ENCODE results near the gene TTC8.
"Not testable (repeated sequence)": the region's sequence is repeated elsewhere in the genome, so short reads cannot be mapped to it uniquely, and the experiment has no call there.

Gene TTC8

GRCh38 chr14:88824314-88825077, at the start of gene TTC8:
Gene TTC8, plus strand, starts transcription at chr14:88824651. Its CDS starts 57 bp downstream, at chr14:88824708.
- ATAC-seq (replicated peaks; ENCODE audit: extremely low read depth, poor library complexity, severe bottlenecking) (peak; percentile 96), DNase-seq (ENCODE audit: low spot score in 2 of 2) (peak; percentile 80 to 81)
- Mint-ChIP-seq H3K27ac (ENCODE audit: low read depth) (peak within 1 kb of the TSS; percentile 96), H3K9me3 (no peaks in the 10 kb centered on the region), H3K4me1 (peaks cover 9% of the 10 kb centered on the region), H3K4me3 (peak within 1 kb of the TSS; percentile 81), H3K27me3 (peaks cover 18% of the 10 kb centered on the region), H3K36me3 (ENCODE audit: insufficient read depth) (peaks cover 3% of the 10 kb centered on the region)

GRCh38 chr14:88775532-88775931, 48.9 kb upstream of the TTC8 start:
- Mint-ChIP-seq H3K27ac (ENCODE audit: low read depth) (no peak overlapping the region), H3K36me3 (ENCODE audit: insufficient read depth) (no peaks in the 10 kb centered on the region), H3K9me3 (no peaks in the 10 kb centered on the region), H3K27me3 (peaks cover 9% of the 10 kb centered on the region), H3K4me1 (no peaks in the 10 kb centered on the region), H3K4me3 (no peak overlapping the region)
- DNase-seq (ENCODE audit: low spot score in 2 of 2) (no peak), ATAC-seq (replicated peaks; ENCODE audit: extremely low read depth, poor library complexity, severe bottlenecking) (no peak)

GRCh38 chr14:88785911-88786310, 38.5 kb upstream of the TTC8 start:
- peaks cover 31% of the 10 kb centered on the region for H3K27me3 Mint-ChIP-seq
- H3K4me3 Mint-ChIP-seq: no peak overlapping the region
- H3K4me1 Mint-ChIP-seq: peaks cover 3% of the 10 kb centered on the region
- peaks cover 12% of the 10 kb centered on the region for H3K9me3 Mint-ChIP-seq
- DNase-seq (ENCODE audit: low spot score in 2 of 2) (no peak), ATAC-seq (replicated peaks; ENCODE audit: extremely low read depth, poor library complexity, severe bottlenecking) (no peak)
- H3K27ac Mint-ChIP-seq (ENCODE audit: low read depth): no peak overlapping the region
- no peaks in the 10 kb centered on the region for H3K36me3 Mint-ChIP-seq (ENCODE audit: insufficient read depth)

- ATAC-seq (replicated peaks; ENCODE audit: extremely low read depth, poor library complexity, severe bottlenecking): no peak
- H3K27ac Mint-ChIP-seq (ENCODE audit: low read depth): no peak overlapping the region
- no peak for DNase-seq (ENCODE audit: low spot score in 2 of 2)
- peaks cover 29% of the 10 kb centered on the region for H3K27me3 Mint-ChIP-seq
- H3K36me3 Mint-ChIP-seq (ENCODE audit: insufficient read depth): peaks cover 1% of the 10 kb centered on the region
- peaks cover 12% of the 10 kb centered on the region for H3K9me3 Mint-ChIP-seq
- peaks cover 11% of the 10 kb centered on the region for H3K4me1 Mint-ChIP-seq
- H3K4me3 Mint-ChIP-seq: no peak overlapping the region
Measured at GRCh38 chr14:88786715-88787114, 37.7 kb upstream of the TTC8 start.

GRCh38 chr14:88789573-88789972, 34.9 kb upstream of the TTC8 start:
- H3K4me3 Mint-ChIP-seq; H3K27me3 Mint-ChIP-seq; H3K9me3 Mint-ChIP-seq; H3K27ac Mint-ChIP-seq (ENCODE audit: low read depth); H3K36me3 Mint-ChIP-seq (ENCODE audit: insufficient read depth); DNase-seq (ENCODE audit: low spot score in 2 of 2); ATAC-seq (replicated peaks; ENCODE audit: extremely low read depth, poor library complexity, severe bottlenecking): not testable (repeated sequence)
- H3K4me1 Mint-ChIP-seq: peaks cover 14% of the 10 kb centered on the region

- peak overlapping the region; percentile 83 for H3K4me3 Mint-ChIP-seq
- H3K27me3 Mint-ChIP-seq: no peaks in the 10 kb centered on the region
- H3K27ac Mint-ChIP-seq (ENCODE audit: low read depth): no peak overlapping the region
- H3K36me3 Mint-ChIP-seq (ENCODE audit: insufficient read depth): peaks cover 7% of the 10 kb centered on the region
- DNase-seq (ENCODE audit: low spot score in 2 of 2) (no peak), ATAC-seq (replicated peaks; ENCODE audit: extremely low read depth, poor library complexity, severe bottlenecking) (no peak)
- peaks cover 14% of the 10 kb centered on the region for H3K4me1 Mint-ChIP-seq
- H3K9me3 Mint-ChIP-seq: no peaks in the 10 kb centered on the region
Measured at GRCh38 chr14:88790501-88791251, 33.8 kb upstream of the TTC8 start.

GRCh38 chr14:88791252-88791621, 33.2 kb upstream of the TTC8 start:
- no peak overlapping the region for H3K27ac Mint-ChIP-seq (ENCODE audit: low read depth)
- H3K4me3 Mint-ChIP-seq: peak overlapping the region; percentile 83
- no peaks in the 10 kb centered on the region for H3K9me3 Mint-ChIP-seq
- ATAC-seq (replicated peaks; ENCODE audit: extremely low read depth, poor library complexity, severe bottlenecking) (no peak), DNase-seq (ENCODE audit: low spot score in 2 of 2) (no peak)
- peaks cover 14% of the 10 kb centered on the region for H3K4me1 Mint-ChIP-seq
- H3K36me3 Mint-ChIP-seq (ENCODE audit: insufficient read depth): peaks cover 7% of the 10 kb centered on the region
- H3K27me3 Mint-ChIP-seq: no peaks in the 10 kb centered on the region

GRCh38 chr14:88791629-88792472, 32.6 kb upstream of the TTC8 start:
- Mint-ChIP-seq H3K9me3 (no peaks in the 10 kb centered on the region), H3K27ac (ENCODE audit: low read depth) (peak overlapping the region; percentile 65), H3K36me3 (ENCODE audit: insufficient read depth) (peaks cover 7% of the 10 kb centered on the region), H3K4me1 (peaks cover 14% of the 10 kb centered on the region), H3K27me3 (no peaks in the 10 kb centered on the region), H3K4me3 (peak overlapping the region; percentile 83)
- DNase-seq (ENCODE audit: low spot score in 2 of 2) (peak; percentile 11 to 19), ATAC-seq (replicated peaks; ENCODE audit: extremely low read depth, poor library complexity, severe bottlenecking) (no peak)

GRCh38 chr14:88792473-88793258, 31.8 kb upstream of the TTC8 start, which contains the start of gene EML5:
Gene EML5, minus strand, starts transcription at chr14:88792953. Its CDS starts 450 bp downstream, at chr14:88792503.
- Mint-ChIP-seq H3K4me1 (peaks cover 14% of the 10 kb centered on the region), H3K9me3 (no peaks in the 10 kb centered on the region), H3K4me3 (peak within 1 kb of the TSS; percentile 83), H3K27ac (ENCODE audit: low read depth) (peak within 1 kb of the TSS; percentile 65), H3K36me3 (ENCODE audit: insufficient read depth) (peaks cover 7% of the 10 kb centered on the region), H3K27me3 (no peaks in the 10 kb centered on the region)
- ATAC-seq (replicated peaks; ENCODE audit: extremely low read depth, poor library complexity, severe bottlenecking): peak; percentile 83
- DNase-seq (ENCODE audit: low spot score in 2 of 2): peak; percentile 68 to 72

- Mint-ChIP-seq H3K4me1 (peaks cover 14% of the 10 kb centered on the region), H3K9me3 (no peaks in the 10 kb centered on the region), H3K36me3 (ENCODE audit: insufficient read depth) (peaks cover 7% of the 10 kb centered on the region), H3K4me3 (peak overlapping the region; percentile 83), H3K27ac (ENCODE audit: low read depth) (peak overlapping the region; percentile 46), H3K27me3 (no peaks in the 10 kb centered on the region)
- DNase-seq (ENCODE audit: low spot score in 2 of 2) (no peak), ATAC-seq (replicated peaks; ENCODE audit: extremely low read depth, poor library complexity, severe bottlenecking) (no peak)
Measured at GRCh38 chr14:88793259-88793625, 31.2 kb upstream of the TTC8 start.

GRCh38 chr14:88798156-88798555, 26.3 kb upstream of the TTC8 start:
- DNase-seq (ENCODE audit: low spot score in 2 of 2) (no peak), ATAC-seq (replicated peaks; ENCODE audit: extremely low read depth, poor library complexity, severe bottlenecking) (no peak)
- Mint-ChIP-seq H3K36me3 (ENCODE audit: insufficient read depth) (peaks cover 1% of the 10 kb centered on the region), H3K4me3 (no peak overlapping the region), H3K9me3 (no peaks in the 10 kb centered on the region), H3K27me3 (peaks cover 33% of the 10 kb centered on the region), H3K27ac (ENCODE audit: low read depth) (no peak overlapping the region), H3K4me1 (no peaks in the 10 kb centered on the region)

GRCh38 chr14:88799522-88799921, 24.9 kb upstream of the TTC8 start:
- peaks cover 47% of the 10 kb centered on the region for H3K27me3 Mint-ChIP-seq
- no peaks in the 10 kb centered on the region for H3K4me1 Mint-ChIP-seq
- no peak overlapping the region for H3K4me3 Mint-ChIP-seq
- H3K27ac Mint-ChIP-seq (ENCODE audit: low read depth): no peak overlapping the region
- no peak for ATAC-seq (replicated peaks; ENCODE audit: extremely low read depth, poor library complexity, severe bottlenecking)
- no peaks in the 10 kb centered on the region for H3K36me3 Mint-ChIP-seq (ENCODE audit: insufficient read depth)
- no peak for DNase-seq (ENCODE audit: low spot score in 2 of 2)
- no peaks in the 10 kb centered on the region for H3K9me3 Mint-ChIP-seq

Measured in central memory CD8-positive, alpha-beta T cell (primary cell).